Panc1 (cell line): ENCODE data around the gene LAMB1.

ENCODE experiments used
- POLR2AphosphoS5 ChIP-seq: IDR thresholded peaks from 2 replicates; pipeline ENCODE4 v1.6.1; 2012; ENCODE audit warnings: mild to moderate bottlenecking, low read depth, low read length, moderate library complexity
- SIN3A ChIP-seq: IDR thresholded peaks from 2 replicates; pipeline ENCODE4 v1.6.1; 2012; ENCODE audit warnings: low read depth, mild to moderate bottlenecking, low read length, moderate library complexity, borderline replicate concordance; ENCODE audit not compliant: insufficient read depth
- TF ChIP-seq, protein P1 (sequence below): fragments of 450-650 bp; IDR thresholded peaks from 2 replicates; pipeline ENCODE4 v1.5.1; 2017; ENCODE audit warnings: mild to moderate bottlenecking
- TF ChIP-seq, protein P2 (sequence below), 2 experiments: IDR thresholded peaks; 2 replicates each; pipeline ENCODE4 v1.6.1; 2011 to 2012; ENCODE audit warnings: low read depth in 2 of 2, control low read depth in 1 of 2, low read length in 1 of 2, mild to moderate bottlenecking in 1 of 2, moderate library complexity in 1 of 2; ENCODE audit not compliant: insufficient read depth in 1 of 2

DNA sequence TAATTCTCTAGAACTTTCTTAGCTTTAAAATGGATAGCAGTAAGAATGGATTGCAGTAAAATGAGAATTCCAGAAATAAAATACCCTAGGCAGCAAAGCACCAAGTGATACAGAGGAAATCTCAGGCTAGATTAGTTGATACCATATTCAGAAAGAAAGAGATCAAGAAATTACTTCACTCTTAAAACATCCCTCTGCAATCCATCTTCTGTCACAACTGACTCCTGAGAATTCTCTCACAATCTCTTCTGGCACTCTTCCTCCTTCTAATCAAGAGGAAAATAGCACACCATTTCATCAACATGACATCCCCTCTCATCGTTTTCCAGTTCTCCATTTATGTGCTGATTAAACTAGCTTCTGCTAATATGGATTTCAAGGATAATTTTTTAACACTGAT is 42.2 kb upstream of the LAMB1 start:
- TF ChIP-seq, protein P1, sequence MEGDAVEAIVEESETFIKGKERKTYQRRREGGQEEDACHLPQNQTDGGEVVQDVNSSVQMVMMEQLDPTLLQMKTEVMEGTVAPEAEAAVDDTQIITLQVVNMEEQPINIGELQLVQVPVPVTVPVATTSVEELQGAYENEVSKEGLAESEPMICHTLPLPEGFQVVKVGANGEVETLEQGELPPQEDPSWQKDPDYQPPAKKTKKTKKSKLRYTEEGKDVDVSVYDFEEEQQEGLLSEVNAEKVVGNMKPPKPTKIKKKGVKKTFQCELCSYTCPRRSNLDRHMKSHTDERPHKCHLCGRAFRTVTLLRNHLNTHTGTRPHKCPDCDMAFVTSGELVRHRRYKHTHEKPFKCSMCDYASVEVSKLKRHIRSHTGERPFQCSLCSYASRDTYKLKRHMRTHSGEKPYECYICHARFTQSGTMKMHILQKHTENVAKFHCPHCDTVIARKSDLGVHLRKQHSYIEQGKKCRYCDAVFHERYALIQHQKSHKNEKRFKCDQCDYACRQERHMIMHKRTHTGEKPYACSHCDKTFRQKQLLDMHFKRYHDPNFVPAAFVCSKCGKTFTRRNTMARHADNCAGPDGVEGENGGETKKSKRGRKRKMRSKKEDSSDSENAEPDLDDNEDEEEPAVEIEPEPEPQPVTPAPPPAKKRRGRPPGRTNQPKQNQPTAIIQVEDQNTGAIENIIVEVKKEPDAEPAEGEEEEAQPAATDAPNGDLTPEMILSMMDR: no peak
- TF ChIP-seq, protein P2, sequence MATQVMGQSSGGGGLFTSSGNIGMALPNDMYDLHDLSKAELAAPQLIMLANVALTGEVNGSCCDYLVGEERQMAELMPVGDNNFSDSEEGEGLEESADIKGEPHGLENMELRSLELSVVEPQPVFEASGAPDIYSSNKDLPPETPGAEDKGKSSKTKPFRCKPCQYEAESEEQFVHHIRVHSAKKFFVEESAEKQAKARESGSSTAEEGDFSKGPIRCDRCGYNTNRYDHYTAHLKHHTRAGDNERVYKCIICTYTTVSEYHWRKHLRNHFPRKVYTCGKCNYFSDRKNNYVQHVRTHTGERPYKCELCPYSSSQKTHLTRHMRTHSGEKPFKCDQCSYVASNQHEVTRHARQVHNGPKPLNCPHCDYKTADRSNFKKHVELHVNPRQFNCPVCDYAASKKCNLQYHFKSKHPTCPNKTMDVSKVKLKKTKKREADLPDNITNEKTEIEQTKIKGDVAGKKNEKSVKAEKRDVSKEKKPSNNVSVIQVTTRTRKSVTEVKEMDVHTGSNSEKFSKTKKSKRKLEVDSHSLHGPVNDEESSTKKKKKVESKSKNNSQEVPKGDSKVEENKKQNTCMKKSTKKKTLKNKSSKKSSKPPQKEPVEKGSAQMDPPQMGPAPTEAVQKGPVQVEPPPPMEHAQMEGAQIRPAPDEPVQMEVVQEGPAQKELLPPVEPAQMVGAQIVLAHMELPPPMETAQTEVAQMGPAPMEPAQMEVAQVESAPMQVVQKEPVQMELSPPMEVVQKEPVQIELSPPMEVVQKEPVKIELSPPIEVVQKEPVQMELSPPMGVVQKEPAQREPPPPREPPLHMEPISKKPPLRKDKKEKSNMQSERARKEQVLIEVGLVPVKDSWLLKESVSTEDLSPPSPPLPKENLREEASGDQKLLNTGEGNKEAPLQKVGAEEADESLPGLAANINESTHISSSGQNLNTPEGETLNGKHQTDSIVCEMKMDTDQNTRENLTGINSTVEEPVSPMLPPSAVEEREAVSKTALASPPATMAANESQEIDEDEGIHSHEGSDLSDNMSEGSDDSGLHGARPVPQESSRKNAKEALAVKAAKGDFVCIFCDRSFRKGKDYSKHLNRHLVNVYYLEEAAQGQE (IDR thresholded peaks at IDR 0.05; ENCODE audit: insufficient read depth in 1 of 2, low read depth in 2 of 2, low read length in 1 of 2): no peak
- TF ChIP-seq SIN3A (no peak), POLR2AphosphoS5 (no peak)
